SK-N-DZ (cell line): ENCODE data around the gene MIAT. TPM values are rescaled to one million over a fixed set of nuclear protein-coding genes. Genes with fewer than 3 reads are reported as not detected.
"Not testable (repeated sequence)": the region's sequence is repeated elsewhere in the genome, so short reads cannot be mapped to it uniquely, and the experiment has no call there.

Experiments
- DNase-seq: peaks from one replicate; pipeline ENCODE4 v3.0.0-alpha.2; 2015; ENCODE audit warnings: low spot score
- polyA plus RNA-seq, 2 experiments: library from polyadenylated mRNA; depleted of rRNA; stranded (reverse); fragments of >200 nt; gene quantifications; 2 replicates each; pipeline ENCODE4 v1.2.3, GENCODE V29; 2014

Gene MIAT
- polyA plus RNA-seq (2014; cell fraction: cytosol; rRNA removed) = 53.7 and 94.7 TPM in 2 replicates
- 509 and 691 TPM in 2 replicates for polyA plus RNA-seq (2014; cell fraction: nucleus; rRNA removed)

DNA sequence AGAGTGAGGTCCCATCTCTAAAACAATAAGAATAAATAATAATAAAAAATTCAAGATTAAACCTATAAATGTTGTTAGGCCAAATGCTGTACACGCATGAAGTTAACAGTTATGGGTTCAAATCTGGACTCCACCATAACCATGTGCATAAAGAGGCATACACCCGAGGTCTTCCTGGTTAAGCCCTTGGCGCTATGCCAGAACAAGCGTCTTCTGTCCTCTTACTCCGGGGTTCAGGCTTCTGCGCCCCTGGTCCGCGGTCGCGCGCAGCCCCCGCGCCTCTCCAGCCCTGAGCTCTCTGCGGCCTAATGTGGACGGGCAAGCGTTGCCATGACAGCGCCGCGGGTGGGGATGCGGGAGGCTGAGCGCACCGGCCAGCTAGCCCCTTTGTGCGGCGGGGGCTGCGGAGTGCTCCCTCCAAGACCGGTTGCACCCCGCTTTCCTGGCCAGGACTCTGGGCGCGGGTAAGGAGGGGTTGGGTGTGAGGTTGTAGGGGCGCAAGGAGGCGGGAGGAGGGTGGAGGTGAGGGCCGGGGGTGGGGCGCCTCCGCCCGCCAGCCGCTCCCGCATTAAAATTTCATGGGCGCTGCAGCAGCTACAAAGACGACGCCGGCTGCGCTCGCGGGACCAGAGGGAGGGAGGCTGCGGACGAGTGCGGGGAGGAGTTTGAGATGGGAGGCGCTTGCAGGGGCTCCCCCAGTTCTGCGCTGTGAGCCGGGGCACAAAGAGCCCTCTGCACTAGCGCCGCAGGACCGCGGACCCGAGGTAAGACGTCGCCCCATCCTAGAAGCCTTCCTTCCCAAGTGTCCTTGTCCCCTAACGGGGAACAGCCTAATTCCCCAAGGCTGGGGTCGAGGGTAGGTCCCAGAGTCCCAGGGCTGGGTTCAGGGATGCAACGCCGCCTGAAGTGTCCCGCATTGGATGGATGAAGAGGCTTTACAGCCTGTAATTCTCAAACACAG lies at the start of gene MIAT:
TSS of gene MIAT (plus strand) at position 698 of the 961 bp plus-strand sequence.
- peak; percentile 70 for DNase-seq

- no peak for DNase-seq
Observed at GRCh38 chr22:26608129-26608528, 49.3 kb upstream of the MIAT start.

DNA sequence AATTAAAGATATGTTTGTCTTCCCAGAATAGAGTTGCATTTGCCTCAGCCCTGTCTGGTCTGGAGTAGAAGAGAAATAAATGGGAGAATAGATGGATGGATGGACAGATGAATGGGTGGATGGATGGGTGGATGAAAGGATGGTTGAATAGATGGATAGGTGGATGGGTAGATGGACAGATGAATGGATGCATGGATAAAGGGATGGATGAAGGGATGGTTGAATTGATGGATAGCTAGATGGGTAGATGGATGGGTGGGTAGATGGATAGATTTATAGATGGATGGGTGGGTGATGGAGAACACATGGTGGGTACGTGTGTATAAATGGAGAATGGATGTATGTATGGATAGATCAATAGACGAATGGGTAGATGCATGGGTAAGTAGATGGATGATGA lies 48.1 kb upstream of the MIAT start:
- no peak for DNase-seq

DNA sequence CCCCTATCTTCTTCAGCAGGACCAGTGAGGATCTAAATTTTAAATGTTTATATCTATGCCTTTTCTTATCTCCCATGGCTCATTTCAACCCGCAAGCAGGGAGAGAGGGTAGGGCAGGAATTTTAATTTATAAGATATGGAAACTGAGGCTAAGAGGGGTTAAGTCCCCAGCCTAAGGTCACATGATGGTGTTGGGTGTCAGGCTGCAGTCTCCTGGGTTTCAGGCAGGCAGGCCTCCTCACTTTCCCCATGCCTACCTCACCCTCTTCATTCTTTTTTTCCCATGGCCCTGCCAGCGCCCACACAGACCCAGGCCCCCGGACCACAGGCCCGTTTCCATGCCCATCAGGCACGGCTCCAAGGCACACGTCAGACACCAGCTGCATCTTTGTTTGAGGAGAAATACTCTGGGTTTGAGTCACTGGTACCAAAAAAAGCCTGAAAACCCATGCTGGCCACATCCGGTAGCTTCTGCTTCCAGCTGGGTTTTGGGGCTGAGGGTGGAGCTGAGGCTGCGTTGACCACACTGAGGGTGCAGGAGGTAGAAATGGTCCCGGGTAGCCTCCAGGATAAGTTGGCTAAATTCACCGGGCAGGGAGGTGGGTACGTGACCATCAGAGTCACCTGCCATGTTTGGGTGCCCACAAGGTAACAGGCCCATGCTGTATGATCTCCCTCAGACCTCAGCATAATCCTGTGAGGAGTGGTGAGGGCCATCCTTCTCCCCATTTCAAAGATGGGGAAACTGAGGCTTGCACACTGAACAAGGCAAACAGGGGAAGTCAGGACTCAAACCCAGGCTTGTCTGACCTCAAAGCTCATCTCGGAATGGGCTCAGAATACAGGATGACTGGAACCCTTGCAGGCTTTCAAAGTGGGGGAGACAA lies 47.1 kb upstream of the MIAT start:
- DNase-seq = no peak

- no peak for DNase-seq
Observed at GRCh38 chr22:26610996-26611395, 46.4 kb upstream of the MIAT start.

DNA sequence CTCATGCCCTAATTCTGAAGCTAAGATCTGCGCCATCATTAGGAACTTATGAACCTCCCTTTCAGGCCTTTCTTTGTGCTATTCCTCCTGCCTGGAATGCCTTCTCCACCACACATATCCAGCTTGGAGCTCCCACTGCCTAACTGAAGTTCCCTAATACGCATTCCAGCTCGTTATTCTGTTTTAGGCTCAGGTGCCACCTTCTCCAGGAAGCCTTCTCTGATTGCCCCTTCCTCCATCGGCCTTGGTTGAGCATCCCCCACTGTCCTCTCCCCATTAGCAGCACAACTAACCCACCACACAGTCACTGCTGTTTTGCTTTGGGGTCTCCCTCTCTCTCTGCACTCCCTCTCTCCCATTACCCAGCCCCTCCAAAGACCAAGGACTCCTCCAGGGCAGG lies 44.7 kb upstream of the MIAT start:
- no peak for DNase-seq

DNA sequence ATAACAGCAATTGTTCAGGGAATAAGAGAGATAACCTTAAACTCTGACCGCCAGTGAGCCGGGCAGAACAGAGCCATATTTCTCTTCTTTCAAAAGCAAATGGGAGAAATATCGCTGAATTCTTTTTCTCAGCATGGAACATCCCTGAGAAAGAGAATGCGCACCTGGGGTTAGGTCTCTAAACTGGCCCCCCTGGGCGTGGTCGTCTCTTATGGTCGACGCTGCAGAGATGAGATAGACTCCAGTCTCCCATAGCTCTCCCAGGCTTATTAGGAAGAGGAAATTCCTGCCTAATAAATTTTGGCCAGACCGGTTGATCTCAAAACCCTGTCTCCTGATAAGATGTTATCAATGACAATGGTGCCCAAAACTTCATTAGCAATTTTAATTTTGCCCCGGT lies 43.6 kb upstream of the MIAT start:
- not testable (repeated sequence) for DNase-seq

DNA sequence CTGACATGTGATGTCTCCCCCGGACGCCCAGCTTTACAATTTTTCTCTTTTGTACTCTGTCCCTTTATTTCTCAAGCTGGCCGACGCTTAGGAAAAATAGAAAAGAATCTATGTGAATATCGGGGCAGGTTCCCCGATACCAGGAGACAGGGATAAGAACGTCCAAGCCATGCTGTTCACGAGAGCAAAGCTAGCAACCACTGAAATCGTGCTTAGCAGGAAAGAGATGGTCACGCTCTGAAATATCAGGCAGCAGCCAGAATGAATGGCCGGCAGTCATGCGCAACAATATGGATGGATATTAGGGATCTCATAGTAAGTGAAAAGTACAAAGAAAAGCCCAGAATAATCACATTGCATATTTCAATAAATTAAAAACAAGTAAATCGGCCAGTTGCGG lies 43.1 kb upstream of the MIAT start:
- DNase-seq = no peak

DNA sequence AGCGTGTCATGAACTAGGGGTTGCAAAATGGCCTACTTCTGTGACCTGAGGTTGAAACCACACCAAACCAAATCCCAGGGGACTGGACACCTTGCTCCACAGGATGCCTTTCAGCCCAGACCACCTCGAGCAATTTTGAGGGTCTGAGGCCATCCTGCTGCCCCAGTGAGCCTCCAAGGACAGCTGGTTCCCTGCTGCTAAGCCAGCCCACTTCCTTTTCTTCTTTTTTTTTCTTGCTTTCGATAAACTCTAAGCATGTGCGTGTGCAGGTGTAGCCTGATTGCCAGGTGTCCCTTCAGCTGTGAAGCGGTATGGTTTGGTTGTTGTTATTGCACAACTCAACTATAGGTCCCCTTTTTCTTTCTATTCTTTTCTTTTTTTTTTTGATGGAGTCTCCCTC lies 42.2 kb upstream of the MIAT start:
- no peak for DNase-seq

DNA sequence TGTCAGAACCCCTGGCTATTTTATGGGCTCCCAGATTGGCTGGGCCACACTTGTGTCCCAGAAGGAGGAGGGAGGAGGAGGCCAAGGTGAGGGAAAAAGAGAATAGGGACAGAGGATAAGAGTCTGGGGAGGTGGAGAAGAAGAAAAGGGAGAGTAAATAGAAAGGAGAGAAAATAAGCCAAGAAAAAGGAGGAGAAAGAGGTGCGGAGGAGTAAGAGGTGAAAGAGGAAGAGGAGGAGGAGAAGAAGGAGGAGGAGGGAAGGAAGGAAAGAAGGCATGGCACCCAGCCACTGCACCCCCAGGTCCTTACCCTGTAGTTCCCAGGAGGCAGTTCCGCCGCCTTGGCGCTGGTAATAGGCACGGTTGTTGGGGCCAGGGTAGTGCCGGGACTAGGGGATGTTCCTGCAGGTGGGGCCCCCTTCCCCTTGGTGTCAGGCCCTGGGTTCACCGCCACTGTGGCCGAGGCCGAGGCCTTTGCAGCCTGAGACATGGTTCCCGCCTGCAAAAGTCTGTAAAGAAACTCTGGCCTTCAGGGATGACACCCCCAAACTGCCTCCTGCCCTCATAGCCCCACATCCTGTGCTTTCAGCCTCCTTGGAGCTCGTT lies 41.5 kb upstream of the MIAT start:
- DNase-seq = no peak

GRCh38 chr22:26616650-26617049 lies 40.7 kb upstream of the MIAT start:
- DNase-seq = peak; percentile 21

DNA sequence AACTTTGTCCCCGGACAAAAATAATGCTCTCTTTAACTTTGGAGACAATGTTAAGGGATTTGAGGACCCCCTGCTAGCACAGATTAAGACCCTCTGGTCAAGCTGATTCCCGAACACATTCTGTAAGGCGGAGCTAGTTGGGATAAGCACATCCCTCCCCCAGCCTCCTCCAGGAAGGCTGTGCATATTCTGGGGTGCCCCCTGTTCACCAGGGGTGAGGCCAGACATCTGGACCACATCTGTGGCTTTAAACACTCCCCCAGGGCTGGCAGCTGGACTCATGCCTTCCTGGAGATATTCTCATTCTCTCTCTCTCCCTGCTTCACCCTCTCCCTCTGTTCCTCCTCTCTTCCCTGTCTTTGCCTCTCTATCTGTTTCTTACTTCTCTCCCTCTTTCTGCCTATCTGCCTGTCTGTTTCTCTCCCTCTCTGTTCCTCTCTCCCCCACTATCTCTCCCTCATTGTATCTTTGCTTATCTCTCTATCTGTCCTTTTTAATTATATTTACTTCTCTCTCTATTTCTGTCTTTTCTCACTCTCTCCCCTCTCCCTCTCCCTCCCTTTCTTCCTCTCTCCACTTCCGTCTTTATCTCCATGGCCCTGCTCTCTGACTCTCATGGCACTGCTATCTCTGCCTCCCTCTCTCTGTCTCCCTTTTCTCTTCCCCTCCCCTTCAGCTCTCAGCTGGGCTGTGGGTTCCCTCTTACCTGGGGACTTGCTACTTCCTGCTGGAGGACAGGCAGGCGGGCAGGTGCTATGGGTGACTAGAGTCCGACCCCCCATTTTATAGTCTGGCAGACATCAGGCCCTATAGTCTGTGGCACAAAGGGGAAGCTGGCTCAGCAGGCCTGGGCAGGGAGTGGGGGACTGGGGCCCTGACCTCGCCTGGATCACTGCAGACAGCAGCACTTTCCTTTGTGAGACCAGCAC lies 39.9 kb upstream of the MIAT start, which contains the start of gene CRYBB1:
TSS of gene CRYBB1 (minus strand) at position 757 of the 929 bp plus-strand sequence. CDS start 1,708 bp downstream, outside the sequence.
- DNase-seq = peak; percentile 48

- no peak for DNase-seq
Observed at GRCh38 chr22:26618455-26618854, 38.9 kb upstream of the MIAT start.

- DNase-seq = no peak
Observed at GRCh38 chr22:26619510-26619909, 37.9 kb upstream of the MIAT start.

DNA sequence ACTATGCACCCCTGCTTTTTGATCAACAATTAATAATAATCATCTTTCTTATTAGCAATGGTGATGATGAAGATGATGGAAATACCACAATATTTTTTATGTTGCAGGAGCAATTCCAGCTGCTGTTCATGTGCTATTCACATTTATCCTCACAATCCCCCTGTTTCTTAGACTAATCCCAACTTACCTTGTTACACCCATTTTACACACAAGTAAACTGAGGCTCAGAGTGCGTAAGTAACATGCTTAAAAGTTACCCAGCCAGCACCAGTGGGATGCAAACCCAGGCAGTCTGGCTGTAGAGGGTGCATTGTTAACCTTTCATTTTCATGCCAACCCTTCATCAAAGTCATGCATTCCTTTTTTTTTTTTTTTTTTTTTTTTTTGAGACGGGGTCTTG lies 37.2 kb upstream of the MIAT start:
- no peak for DNase-seq

GRCh38 chr22:26621663-26622062 lies 35.7 kb upstream of the MIAT start, which contains the start of gene CRYBA4:
Gene CRYBA4 (plus strand): TSS chr22:26621963. CDS start chr22:26622597, 634 bp downstream.
- DNase-seq = no peak

DNA sequence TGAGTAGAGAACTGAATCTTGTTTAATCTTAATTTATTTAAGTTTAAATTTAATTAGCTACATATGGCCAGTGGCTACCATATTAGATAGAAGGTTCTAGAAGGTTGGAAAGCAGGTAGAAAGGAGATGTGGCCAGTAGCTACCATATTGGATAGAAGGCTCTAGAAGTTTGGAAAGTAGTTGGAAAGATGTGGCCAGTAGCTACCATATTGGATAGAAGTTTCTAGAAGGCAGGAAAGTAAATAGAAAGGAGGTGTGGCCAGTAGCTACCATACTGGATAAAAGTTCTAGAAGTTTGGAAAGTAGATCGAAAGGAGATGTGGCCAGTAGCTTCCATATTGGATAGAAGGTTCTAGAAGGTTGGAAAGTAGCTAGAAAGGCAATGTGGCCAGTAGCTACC lies 33.4 kb upstream of the MIAT start:
- no peak for DNase-seq

GRCh38 chr22:26624803-26625202 lies 32.6 kb upstream of the MIAT start:
- no peak for DNase-seq

- DNase-seq = no peak
Observed at GRCh38 chr22:26629988-26630761, 27.2 kb upstream of the MIAT start.

DNA sequence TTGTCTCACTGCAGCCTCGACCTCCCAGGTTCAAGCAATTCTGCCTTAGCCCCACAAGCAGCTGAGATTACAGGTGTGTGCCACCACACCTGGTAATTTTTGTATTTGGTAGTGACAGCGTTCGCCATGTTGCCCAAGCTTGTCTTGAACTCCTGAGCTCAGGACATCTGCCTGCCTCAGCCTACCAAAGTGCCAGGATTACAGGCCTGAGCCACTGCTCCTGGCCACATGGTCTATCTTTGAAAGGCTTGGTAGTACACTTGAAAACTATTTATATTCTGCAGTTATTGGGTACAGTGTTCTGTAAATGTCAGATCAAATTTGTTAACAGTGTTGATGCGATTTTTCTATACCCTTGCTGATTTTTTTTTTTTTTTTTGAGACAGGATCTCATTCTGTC lies 26.1 kb upstream of the MIAT start:
- DNase-seq = no peak
